Testis (tissue), 2 donors: ENCODE measurements around the gene AXDND1.

Experiments
- CTCF ChIP-seq, 3 experiments: fragments of 450-650 bp in 2 of 3; fragments of 200-600 bp in 1 of 3; sonication (generic) in 1 of 3; IDR thresholded peaks; one replicate each; pipeline ENCODE4 v1.5.1; 2016 to 2019; ENCODE audit warnings: antibody characterized with exemption in 3 of 3, mild to moderate bottlenecking in 2 of 3, moderate library complexity in 1 of 3
- POLR2A ChIP-seq: fragments of 450-650 bp; IDR thresholded peaks from one replicate; pipeline ENCODE4 v1.6.1; 2017; ENCODE audit warnings: antibody characterized with exemption, mild to moderate bottlenecking, moderate library complexity

- TF ChIP-seq CTCF (IDR thresholded peaks at IDR 0.05): peak; percentile 74 to 84 (median 80)
- no peak for TF ChIP-seq POLR2A
These were observed 4.1 kb downstream of the AXDND1 start for GRCh38 chr1:179369751-179370341.
